GM19467 (cell line): Measurements from ENCODE around the gene MAML1.

Experiments
- ATAC-seq: cut with Tn5 transposase; IDR thresholded peaks from one replicate; pipeline ENCODE4 v1.9.1; 2021; ENCODE audit warnings: mild to moderate bottlenecking, moderate library complexity; ENCODE audit not compliant: unreplicated experiment

The MAML1 gene

DNA sequence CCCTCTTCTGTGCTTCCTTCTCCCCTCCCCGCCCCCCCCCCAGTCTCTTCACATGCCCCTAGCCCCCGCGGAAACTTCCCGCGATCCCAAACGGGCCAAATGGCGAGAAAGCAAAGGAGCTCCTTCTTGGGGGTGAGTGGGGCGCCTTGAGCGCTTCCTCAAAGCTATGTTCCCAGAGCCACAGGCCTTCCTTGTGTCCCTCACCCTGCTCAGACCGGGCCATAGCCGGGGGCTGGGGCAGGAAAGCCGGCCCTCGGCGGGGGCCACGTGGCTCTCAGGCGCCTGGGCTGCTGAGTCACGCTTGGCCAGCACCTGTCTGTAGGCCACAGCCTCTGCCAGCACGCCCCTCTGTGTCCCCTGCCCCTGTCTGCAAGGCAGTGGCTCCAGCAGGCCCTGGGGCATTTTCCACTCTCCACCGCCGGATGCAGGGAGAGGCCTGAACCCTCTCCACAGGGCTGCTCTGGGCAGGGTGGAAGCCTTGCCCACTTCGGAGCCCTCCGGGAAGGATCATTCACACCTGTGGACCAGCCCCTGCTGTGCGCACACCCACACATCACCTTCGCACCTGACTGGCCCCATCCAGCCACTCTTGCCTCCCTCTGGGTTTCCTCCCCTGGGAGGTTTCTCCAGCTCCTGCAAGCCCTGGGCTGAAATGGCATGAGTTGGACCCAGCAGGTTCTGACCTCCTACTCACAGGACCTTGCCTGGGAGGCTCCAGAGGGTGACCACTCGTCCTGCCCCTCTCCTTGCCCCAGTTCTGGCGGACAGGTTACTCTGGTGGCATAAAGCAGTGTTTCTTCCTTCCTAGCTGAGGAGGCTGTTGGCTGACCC lies 86.9 kb downstream of the MAML1 start:
- no peak for ATAC-seq

DNA sequence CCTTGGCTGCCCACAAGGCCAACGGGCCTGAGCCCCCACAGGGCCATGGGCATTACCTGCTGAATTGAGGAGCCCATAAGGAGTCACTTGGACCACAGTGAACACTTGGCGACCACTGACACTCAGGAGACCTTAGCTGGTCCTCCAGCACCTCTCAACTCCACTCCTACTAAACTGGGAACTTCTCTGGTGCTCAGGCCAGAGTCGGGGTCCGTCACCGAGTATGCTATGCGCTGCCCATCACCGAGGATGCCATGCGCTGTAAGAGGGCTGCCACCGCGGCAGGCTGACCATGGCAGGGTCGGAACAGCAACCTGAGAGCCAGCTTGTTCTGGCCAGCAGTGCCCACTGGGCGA lies 87.5 kb downstream of the MAML1 start:
- no peak for ATAC-seq

DNA sequence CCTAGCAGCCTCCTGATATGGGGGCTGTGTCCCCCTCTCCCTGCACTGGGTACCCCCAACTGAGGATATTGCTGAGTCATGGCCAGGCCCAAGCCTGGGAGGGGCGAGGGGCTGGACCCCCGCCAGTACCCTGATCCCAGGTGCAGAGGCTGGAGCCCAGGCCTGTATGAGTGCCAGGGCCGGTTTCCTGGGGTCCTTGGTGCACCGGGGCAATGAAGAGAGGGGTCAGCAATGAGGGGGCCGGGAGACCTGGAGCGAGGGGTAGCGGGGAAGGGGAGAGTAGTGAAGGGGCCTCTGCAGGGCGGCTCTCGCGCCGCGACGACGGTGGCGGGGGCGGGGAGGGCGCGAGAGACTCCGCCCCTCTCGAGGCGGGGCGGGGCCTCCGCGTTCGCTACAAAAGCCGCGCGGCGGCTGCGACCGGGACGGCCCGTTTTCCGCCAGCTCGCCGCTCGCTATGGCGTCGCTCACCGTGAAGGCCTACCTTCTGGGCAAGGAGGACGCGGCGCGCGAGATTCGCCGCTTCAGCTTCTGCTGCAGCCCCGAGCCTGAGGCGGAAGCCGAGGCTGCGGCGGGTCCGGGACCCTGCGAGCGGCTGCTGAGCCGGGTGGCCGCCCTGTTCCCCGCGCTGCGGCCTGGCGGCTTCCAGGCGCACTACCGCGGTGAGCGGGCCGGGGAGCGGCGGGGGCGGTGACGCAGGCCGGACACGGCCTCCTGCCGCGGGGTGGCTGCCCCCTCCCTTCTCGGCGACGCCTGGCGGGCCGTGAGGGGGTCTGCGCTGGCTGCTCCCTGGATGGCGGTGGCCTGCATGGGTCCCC lies 88.1 kb downstream of the MAML1 start, which contains the start of gene SQSTM1:
Gene SQSTM1 (plus strand): TSS at position 423 of the 815 bp plus-strand sequence. CDS start 32 bp downstream, at position 455.
- peak; percentile 38 for ATAC-seq

- peak; percentile 41 for ATAC-seq
These were observed 88.9 kb downstream of the MAML1 start for GRCh38 chr5:179821298-179822058.

DNA sequence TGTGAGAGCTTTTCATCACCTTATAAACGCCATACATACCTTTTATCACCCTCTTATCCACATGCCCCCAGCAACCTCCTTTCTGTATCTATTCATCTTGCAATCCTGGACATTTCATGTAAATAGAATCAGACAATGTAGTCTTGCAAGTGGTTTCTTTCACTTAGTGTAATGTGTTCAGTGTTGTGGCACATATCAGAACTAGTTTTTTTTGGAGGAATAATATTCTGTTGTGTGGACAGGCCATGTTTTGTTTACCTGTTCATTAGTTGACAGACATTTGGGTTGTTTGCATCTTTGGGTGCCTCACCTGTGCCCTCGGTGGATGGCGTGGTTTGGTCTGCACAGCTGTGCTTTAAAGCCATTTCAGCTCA lies 89.4 kb downstream of the MAML1 start:
- ATAC-seq, result no peak

DNA sequence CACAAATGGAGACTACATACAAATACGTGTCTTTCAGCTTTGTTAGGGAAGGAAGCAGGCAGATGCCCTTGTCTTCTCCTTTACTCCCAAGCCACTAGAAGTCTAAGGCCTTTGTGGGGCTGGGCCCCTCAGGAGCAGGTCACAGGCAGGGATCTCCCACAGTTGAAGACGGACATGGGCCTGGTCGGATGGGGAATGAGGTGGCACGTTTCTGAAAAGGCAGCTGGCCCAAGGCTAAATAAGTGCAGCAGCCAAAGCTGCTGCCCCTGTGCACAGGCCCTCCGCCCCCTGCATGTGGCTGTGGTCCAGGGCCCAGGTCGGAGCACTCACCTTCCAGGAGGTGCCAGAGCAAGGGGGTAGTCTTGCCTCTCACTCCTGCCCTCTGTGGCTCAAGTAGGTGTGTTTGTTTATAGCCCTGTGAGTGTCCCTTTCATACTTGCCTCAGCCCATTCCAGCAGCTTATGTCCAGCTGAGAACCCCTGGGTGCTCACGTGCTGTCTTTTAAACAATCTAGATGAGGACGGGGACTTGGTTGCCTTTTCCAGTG lies 89.9 kb downstream of the MAML1 start:
- ATAC-seq, result no peak

DNA sequence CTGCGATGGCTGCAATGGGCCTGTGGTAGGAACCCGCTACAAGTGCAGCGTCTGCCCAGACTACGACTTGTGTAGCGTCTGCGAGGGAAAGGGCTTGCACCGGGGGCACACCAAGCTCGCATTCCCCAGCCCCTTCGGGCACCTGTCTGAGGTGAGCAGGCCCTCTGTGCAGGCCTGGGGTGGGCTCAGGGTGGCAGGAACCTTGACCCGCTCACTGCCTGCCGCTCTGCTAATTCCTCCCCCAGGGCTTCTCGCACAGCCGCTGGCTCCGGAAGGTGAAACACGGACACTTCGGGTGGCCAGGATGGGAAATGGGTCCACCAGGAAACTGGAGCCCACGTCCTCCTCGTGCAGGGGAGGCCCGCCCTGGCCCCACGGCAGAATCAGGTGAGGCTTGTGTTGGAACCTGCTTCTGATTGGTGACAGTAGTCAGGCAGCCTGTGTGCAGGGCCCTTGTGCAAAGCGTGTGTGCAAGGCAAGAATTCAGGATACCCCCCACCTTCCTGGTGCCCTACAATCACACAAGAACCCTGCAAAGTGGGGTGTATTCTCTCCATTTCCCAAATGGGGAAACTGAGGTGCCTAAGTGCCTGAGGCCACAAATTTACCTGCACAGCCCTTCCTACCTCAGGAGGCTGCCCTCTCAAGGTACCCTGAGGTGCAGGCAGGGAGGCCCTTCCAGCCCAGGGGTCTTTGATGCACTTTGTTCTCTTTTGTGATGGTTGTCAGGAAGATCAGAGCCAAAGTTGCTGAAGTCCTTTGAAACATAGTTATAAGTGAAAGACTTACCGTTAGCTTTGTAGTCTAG lies 91.5 kb downstream of the MAML1 start:
- no peak for ATAC-seq

DNA sequence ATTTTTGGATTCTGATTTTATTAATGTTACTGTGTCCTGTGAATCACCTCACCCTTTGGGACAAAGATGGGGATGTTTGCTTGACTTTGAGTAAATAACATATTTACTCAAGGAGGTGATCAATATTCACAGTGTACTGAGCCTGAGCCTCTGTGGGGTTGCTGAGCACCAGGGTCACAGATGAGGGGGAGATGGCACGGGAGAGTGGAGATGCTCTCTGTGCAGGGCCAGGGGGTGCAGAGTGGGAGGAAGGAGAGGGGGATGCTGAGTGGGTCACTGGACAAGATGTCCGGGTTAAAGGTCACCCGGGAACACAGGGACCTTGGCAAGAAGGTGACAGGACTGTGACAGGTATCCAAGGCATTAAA lies 92.1 kb downstream of the MAML1 start:
- ATAC-seq, result no peak

- no peak for ATAC-seq
These were observed 93.1 kb downstream of the MAML1 start for GRCh38 chr5:179825655-179826182.
